Measurements from ENCODE around the gene KPTN.

The KPTN gene

GRCh38 chr19:47509170-47509847 lies 25.3 kb upstream of the KPTN start:
- in situ Hi-C loops (cut with MboI; ENCODE audit: low sequenced_read_pairs), result no loop called here

DNA sequence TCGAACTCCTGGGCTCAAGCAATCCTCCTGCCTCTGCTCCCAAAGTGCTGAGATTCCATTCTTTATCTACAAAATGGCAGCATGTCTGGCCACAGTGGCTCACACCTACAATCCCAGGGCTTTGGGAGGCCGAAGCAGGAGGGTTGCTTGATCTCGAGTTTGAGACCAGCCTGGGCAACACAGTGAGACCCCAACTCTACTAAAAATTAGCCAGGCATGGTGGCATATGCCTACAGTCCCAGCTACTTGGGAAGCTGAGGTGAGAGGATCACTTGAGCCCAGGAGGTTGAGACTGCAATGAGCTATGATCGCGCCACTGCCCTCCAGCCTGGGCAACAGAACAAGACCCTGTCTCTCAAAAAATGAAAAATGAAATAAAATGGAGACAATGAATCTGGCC lies 24.7 kb upstream of the KPTN start:
- in situ Hi-C loops (cut with MboI; ENCODE audit: low sequenced_read_pairs), result no loop called here

DNA sequence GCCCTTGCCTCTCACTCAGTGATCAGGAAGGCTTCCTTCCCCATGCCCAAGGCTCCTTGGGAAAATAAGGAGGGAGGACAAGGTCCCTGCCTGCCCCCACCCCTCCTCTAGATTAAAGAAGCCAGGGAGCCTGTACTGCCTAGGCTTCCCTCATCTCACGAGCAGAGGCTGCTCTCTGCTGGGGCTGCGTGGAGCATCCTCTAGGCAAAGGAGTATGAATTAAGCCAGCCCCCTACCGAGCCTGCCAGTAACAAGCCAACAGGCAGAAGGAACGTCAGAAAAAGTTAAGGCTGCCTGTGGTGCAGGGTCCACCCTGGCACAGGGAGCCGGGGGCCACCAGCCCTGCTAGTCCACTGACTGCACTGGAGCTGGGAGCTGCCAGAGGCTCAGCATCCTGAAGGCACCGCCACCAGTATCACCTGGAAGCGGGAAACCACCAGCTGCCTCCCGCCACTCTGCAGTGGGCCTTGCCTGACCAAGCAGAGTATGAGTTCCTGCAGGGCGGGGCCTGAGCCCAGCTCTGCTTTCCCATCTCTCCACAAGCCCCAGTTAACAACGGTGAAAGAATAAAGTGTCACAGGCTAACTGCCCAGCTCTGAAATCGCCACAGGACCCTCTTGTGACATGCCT lies 24.0 kb upstream of the KPTN start:
- in situ Hi-C loops (cut with MboI; ENCODE audit: low sequenced_read_pairs), result no loop called here

DNA sequence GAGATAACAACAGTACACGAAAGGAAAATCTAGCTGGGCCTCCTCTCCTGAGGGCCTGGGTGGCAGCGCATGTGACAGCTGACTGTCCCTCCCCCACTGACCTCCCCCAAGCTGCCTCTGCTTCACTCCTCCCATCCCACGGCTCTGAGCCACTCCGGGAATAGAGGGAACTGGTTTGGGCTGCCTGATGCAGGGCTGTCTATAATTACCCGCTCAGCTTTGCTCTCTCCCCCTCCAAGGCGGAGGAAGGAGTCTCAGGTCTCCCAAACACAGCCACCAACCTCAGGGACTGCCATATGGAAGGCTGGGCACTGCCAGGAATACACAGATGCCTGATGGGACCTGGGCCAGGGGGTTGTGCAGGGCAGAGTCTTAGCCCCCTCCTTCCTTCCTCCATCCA lies 23.0 kb upstream of the KPTN start:
- in situ Hi-C loops (cut with MboI; ENCODE audit: low sequenced_read_pairs), result no loop called here

DNA sequence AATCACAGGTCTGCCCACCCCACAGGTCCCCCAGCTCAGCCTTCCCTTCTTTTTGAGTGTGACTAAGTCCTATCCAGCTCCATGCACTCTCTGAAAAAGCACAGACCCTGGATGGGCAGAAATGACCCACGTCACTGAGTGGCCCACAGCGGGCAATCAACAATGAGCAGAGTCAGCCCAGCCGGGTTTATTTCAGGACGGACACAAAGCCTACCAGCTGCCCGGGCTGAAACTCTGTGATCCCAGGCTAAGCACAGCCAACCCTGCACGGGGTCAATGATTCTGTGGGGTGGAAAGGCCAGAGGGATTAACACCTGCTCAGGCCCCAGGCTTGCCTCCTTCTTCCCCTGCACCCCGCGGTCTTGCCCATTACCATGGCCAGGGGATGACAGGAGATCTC lies 22.4 kb upstream of the KPTN start:
- in situ Hi-C loops (cut with MboI; ENCODE audit: low sequenced_read_pairs), result no loop called here

- in situ Hi-C loops (cut with MboI; ENCODE audit: low sequenced_read_pairs), result no loop called here
Measured at GRCh38 chr19:47505506-47505905, 21.5 kb upstream of the KPTN start.

DNA sequence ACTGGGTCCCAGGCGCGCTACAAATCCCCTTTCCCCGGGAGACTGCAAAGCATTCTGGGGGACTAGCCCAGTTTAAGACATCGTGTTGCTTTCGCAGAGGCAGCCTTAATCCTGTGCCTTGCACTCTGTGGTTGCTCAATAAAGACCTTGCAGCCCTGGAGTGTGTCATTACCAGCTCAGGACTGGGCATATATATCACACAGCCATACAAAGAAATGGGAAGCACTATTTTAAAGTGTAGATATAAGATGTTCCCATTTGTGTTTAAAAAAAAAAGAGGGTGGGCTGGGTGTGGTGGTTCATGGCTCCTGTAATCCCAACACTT lies 19.8 kb upstream of the KPTN start:
- in situ Hi-C loops (cut with MboI; ENCODE audit: low sequenced_read_pairs), result no loop called here

GRCh38 chr19:47503130-47503825 lies 19.3 kb upstream of the KPTN start:
- in situ Hi-C loops (cut with MboI; ENCODE audit: low sequenced_read_pairs), result no loop called here

DNA sequence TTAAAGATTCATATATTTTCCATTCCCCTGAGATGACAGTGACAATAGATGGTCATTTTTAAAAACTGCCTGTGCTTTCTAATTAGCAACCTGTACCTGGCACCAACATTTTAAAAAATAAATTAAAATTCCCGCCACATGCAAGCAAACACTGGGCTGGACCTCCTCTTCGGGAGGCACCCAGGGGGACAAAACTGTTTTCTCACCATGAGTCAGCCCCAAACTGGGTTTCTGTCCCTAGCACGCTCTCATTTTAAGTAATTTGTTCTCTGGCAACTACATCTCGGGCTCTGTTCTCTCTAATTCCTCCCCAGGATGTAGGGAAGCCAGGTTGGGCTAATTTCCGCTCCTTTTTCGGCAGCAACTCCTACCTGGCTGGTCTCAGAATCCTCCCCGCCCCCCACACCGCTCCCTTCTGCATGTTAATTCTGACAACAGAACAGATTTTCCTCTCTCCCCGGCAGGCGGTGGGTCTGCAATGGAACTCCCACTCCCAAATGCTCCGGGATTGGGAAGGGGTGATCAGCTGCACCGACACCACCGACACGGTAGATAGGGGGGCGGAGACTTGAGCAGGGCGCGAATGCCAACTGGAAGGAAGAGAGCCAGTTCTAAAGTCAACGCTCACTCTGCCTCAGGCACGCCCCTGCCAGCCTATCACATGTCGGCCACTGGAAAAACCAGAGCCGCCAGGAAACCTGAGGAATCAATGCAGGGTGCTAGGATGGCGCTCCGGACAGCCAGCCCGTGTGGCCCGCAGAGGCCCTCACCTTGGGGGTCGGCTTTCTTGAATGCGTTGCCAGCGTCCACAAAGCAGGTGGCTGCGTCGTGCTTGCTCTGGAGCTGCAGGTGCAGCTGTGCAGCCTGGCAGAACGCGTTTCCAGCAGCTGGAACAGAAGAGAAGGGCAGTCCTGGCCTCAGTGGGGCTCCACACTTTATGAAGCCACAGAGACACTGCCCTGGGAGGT lies 16.1 kb upstream of the KPTN start:
- in situ Hi-C loops (cut with MboI; ENCODE audit: low sequenced_read_pairs), result no loop called here

- in situ Hi-C loops (cut with MboI; ENCODE audit: low sequenced_read_pairs), result no loop called here
Measured at GRCh38 chr19:47499371-47499770, 15.4 kb upstream of the KPTN start.

DNA sequence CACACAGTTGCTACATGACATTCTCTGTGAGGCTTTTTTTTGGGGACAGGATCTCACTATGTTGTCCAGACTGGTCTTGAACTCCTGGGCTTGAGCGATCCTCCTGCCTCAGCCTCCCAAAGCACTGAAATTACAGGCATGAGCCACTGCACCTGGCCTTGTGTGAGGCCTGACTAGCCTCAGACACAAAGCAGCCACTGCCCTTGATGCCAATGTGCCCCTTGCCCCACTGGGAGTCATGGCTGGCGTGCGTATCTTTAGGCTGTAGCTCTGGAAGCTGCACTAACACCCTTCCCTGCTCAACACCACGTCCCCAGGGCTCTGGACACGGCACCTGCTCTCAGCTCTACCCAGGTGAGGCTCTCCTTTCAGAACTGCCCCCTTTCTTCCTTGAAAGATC lies 14.5 kb upstream of the KPTN start:
- in situ Hi-C loops (cut with MboI; ENCODE audit: low sequenced_read_pairs), result no loop called here

- in situ Hi-C loops (cut with MboI; ENCODE audit: low sequenced_read_pairs), result no loop called here
Measured at GRCh38 chr19:47497821-47498520, 14.0 kb upstream of the KPTN start.

GRCh38 chr19:47497050-47497766 lies 13.2 kb upstream of the KPTN start:
- in situ Hi-C loops (cut with MboI; ENCODE audit: low sequenced_read_pairs), result no loop called here

- in situ Hi-C loops (cut with MboI; ENCODE audit: low sequenced_read_pairs), result no loop called here
Measured at GRCh38 chr19:47495478-47496372, 11.7 kb upstream of the KPTN start.

- in situ Hi-C loops (cut with MboI; ENCODE audit: low sequenced_read_pairs), result no loop called here
Measured at GRCh38 chr19:47494729-47495128, 10.7 kb upstream of the KPTN start.

- in situ Hi-C loops (cut with MboI; ENCODE audit: low sequenced_read_pairs), result no loop called here
Measured at GRCh38 chr19:47494211-47494547, 10.2 kb upstream of the KPTN start.

- in situ Hi-C loops (cut with MboI; ENCODE audit: low sequenced_read_pairs), result no loop called here
Measured at GRCh38 chr19:47493378-47494210, 9.6 kb upstream of the KPTN start.

Data from hTERT RPE-1 (cell line).